ENCODE measurements around the gene TRAM2. TPM values are rescaled to one million over a fixed set of nuclear protein-coding genes. Genes with fewer than 3 reads are reported as not detected.

The TRAM2 gene
- total and polyA plus RNA-seq, 2 of the 4 experiments (the other 2 are of a cell fraction) = 77.2 to 95.7 TPM

DNA sequence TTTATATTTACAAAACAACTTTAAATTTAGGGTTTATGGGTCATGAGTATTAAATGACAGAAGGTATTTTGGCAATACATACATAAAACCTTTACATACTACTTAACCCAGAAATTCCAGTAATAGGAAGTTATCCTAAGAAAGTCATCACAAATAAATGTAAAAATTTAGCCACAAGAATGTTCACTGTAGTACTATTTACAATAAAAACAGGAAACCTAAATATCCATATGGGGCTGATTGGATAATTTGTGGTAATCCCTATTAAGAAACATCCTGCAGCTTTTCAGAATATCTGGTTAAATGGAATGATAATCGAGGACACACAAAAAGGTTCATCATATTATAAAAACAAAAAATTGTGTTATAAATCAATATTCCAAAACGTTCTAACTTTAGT is 44.4 kb downstream of the TRAM2 start:
- Histone ChIP-seq H3K9ac (ENCODE audit: low read depth, low read length) (no peak overlapping the region), H3K4me3 (ENCODE audit: insufficient read depth, low read depth, low read length) (no peak overlapping the region), H2BK5ac (ENCODE audit: low read depth, low read length, poor library complexity, severe bottlenecking) (peak overlapping the region; percentile 96), H3K9me1 (ENCODE audit: insufficient read depth, low read length) (peaks cover 60% of the 10 kb centered on the region), H4K5ac (ENCODE audit: low read depth, low read length) (no peak overlapping the region), H2BK15ac (ENCODE audit: low read depth, low read length) (no peak overlapping the region), H3K4ac (ENCODE audit: low read depth, low read length) (no peak overlapping the region), H3K4me2 (ENCODE audit: low read depth, low read length) (no peak overlapping the region), H4K8ac (ENCODE audit: low read depth in 2 of 2, low read length in 2 of 2) (no peak overlapping the region; a peak in 1 of 4 replicates), H3K36me3 (ENCODE audit: control insufficient read depth, insufficient read depth, low read length) (peaks cover 38% of the 10 kb centered on the region), H3K56ac (ENCODE audit: extremely low read depth, insufficient read depth, low read length) (no peak overlapping the region), H3K4me1 (ENCODE audit: control insufficient read depth, insufficient read depth, low read length) (peaks cover 30% of the 10 kb centered on the region), H2AK5ac (ENCODE audit: low read depth, low read length) (no peak overlapping the region), H3K18ac (ENCODE audit: low read depth, low read length) (no peak overlapping the region), H3K9me3 (ENCODE audit: control insufficient read depth, insufficient read depth, low read length) (no peaks in the 10 kb centered on the region), H4K91ac (ENCODE audit: insufficient read depth, low read depth, low read length) (no peak overlapping the region), H2BK20ac (ENCODE audit: low read depth, low read length) (no peak overlapping the region), H3K27me3 (ENCODE audit: control insufficient read depth, insufficient read depth, low read length) (no peaks in the 10 kb centered on the region), H4K20me1 (ENCODE audit: insufficient read depth, low read length) (no peaks in the 10 kb centered on the region), H2BK120ac (ENCODE audit: low read depth, low read length) (no peak overlapping the region), H2AFZ (replicated peaks; ENCODE audit: low read length, poor library complexity) (no peak overlapping the region), H3K27ac (ENCODE audit: insufficient read depth, low read length) (peak overlapping the region; percentile 79; the same call in 1 of the 2 replicates), H3K14ac (replicated peaks; ENCODE audit: low read depth, low read length) (no peak overlapping the region), H3K79me1 (ENCODE audit: low read depth in 1 of 2, low read length in 2 of 2) (peaks cover 38 to 90% of the 10 kb centered on the region in 2 experiments), H2AK9ac (replicated peaks; ENCODE audit: low read depth, low read length, poor library complexity) (no peak overlapping the region), H3K23ac (ENCODE audit: low read depth, low read length) (no peak overlapping the region)
- intact Hi-C loops (cut with micrococcal nuclease) (no loop called here), in situ Hi-C loops (cut with MboI; ENCODE audit: low sequenced_read_pairs) (no loop called here), dilution Hi-C loops (cut with HindIII; ENCODE audit: low sequenced_read_pairs, unreplicated experiment) (no loop called here)
- ATAC-seq (ENCODE audit: low read depth) = peak; percentile 7; the same call in 1 of the 2 replicates
- ChIA-PET CTCF (interaction anchor here (0.9 kb wide), 1 partner anchor 115 kb away, joined by 3 read pairs; no protein-coding TSS in a partner anchor), POLR2A (ENCODE audit: unreplicated experiment) (no interaction called here)
- peak; percentile 51 for DNase-seq
- no TSS peak for BruUV-seq (replicated peaks)
- WGBS, 2 experiments (ENCODE audit: extremely low coverage in 2 of 2, insufficient read length in 1 of 2) = no CpG with 5 or more reads among the region's 2 CpGs
- TF ChIP-seq RAD21 (IDR thresholded peaks at IDR 0.05; ENCODE audit: low read length) (no peak), MAFK (IDR thresholded peaks at IDR 0.05; ENCODE audit: low read depth, low read length) (no peak), POLR2A (IDR thresholded peaks at IDR 0.05; ENCODE audit: low read depth, low read length) (no peak), NFE2L2 (IDR thresholded peaks at IDR 0.05; ENCODE audit: low read depth, low read length) (no peak), FOS (IDR thresholded peaks at IDR 0.05; ENCODE audit: low read depth, low read length) (no peak), USF2 (IDR thresholded peaks at IDR 0.05; ENCODE audit: low read depth, low read length) (no peak), CHD1 (IDR thresholded peaks at IDR 0.05; ENCODE audit: low read depth, low read length) (no peak), BHLHE40 (IDR thresholded peaks at IDR 0.05; ENCODE audit: low read depth, low read length) (no peak), CTCF (conservative IDR thresholded peaks at IDR 0.05; ENCODE audit: low read depth, low read length) (no peak), RCOR1 (IDR thresholded peaks at IDR 0.05; ENCODE audit: insufficient replicate concordance, low read length) (no peak), MXI1 (IDR thresholded peaks at IDR 0.05; ENCODE audit: borderline replicate concordance, low read depth, low read length) (no peak), RFX5 (IDR thresholded peaks at IDR 0.05; ENCODE audit: low read depth, low read length) (no peak), MAZ (IDR thresholded peaks at IDR 0.05; ENCODE audit: borderline replicate concordance, low read depth, low read length) (no peak)
- TF ChIP-seq, protein P1, sequence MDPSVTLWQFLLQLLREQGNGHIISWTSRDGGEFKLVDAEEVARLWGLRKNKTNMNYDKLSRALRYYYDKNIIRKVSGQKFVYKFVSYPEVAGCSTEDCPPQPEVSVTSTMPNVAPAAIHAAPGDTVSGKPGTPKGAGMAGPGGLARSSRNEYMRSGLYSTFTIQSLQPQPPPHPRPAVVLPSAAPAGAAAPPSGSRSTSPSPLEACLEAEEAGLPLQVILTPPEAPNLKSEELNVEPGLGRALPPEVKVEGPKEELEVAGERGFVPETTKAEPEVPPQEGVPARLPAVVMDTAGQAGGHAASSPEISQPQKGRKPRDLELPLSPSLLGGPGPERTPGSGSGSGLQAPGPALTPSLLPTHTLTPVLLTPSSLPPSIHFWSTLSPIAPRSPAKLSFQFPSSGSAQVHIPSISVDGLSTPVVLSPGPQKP (IDR thresholded peaks at IDR 0.05; ENCODE audit: borderline replicate concordance, low read depth, low read length) = no peak

Measured in IMR-90 (cell line).